GM08714 (cell line): ENCODE results near the gene CRKL.
A peak's percentile ranks its signal among the peaks of the same experiment; 100 is the strongest.

ENCODE experiments used
- H3K4me3 ChIP-seq: fragments of 200-500 bp; sonication (Bioruptor generic); 2 replicates; pipeline ENCODE4 v1.5.1; 2014; ENCODE audit warnings: mild to moderate bottlenecking, low read length, inconsistent platforms
- ZNF274 ChIP-seq: IDR thresholded peaks from 2 replicates; pipeline ENCODE4 v1.6.1; 2012; ENCODE audit warnings: mild to moderate bottlenecking, low read depth, low read length

The CRKL gene

GRCh38 chr22:20982563-20982882 is 65.3 kb downstream of the CRKL start:
- peak overlapping the region; percentile 77 for H3K4me3 ChIP-seq
- TF ChIP-seq ZNF274, result no peak

DNA sequence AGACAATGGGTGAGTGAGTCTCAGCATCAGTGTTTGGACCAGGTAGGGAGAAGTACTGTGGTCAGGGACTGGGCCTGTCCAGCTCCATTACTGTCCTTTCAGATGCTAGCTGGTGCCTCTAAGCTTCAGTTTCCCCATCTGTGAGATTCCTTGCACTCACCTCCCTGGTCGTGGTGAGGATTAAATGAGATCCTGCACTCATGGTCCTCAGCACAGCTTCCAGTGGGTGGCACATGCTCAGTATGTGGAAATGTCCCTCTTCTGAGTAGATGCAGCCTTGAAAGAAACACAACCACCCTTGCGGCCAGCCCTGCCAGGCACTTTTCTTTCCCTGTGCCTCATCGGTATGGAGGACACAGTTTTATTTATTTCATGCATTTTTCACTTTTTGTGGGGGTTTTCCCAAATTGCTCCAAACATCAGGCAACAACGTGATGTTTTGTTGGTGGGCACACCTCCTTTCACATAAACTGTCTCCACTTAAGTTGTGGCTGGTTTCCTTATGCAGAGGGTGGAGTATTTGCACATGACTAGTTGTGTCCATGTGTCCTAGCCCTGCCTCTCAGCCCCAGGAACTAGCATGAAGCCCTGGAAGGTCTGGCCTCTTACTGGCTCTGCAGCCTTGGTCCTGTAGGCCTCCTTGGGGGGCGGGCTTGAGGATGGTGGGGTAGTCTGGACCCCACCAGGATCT is 66.0 kb downstream of the CRKL start:
- peak overlapping the region; percentile 77; the same call in 1 of the 2 replicates for H3K4me3 ChIP-seq
- TF ChIP-seq ZNF274, result no peak

DNA sequence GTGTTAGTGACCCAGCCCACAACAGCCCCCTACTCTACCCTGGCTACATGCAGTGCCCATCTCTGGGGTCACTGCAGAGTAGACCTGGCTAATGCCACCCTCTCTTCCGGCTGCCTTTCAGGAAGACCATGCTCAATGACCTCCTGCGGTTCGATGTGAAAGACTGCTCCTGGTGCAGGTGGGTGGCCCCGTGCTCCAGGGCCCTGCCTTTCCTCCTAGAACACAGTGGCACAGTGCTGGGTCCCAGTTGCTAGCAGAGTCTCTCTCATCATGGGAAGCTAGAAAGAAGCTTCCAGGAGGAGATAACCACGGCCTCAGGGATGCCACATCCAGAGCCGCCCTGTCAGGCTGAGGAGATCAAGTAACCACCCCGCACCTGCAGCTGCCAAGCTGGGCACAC is 68.5 kb downstream of the CRKL start:
- no peak overlapping the region for H3K4me3 ChIP-seq
- TF ChIP-seq ZNF274, result no peak

DNA sequence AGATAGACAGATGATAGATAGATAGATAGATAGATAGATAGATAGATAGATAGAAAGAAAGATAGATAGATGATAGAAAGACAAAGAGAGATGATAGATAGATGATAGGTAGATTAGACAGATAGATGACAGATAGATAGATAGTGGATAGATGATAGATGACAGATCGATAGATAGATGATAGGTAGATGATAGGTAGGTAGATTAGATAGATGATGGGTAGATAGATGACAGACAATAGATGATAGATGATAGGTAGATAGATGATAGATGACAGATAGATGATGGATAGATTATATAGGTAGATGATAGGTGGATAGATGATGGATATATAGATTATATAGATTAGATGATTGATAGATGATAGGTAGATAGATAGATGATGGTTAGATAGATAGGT is 69.2 kb downstream of the CRKL start:
- H3K4me3 ChIP-seq, result no peak overlapping the region
- TF ChIP-seq ZNF274, result no peak

DNA sequence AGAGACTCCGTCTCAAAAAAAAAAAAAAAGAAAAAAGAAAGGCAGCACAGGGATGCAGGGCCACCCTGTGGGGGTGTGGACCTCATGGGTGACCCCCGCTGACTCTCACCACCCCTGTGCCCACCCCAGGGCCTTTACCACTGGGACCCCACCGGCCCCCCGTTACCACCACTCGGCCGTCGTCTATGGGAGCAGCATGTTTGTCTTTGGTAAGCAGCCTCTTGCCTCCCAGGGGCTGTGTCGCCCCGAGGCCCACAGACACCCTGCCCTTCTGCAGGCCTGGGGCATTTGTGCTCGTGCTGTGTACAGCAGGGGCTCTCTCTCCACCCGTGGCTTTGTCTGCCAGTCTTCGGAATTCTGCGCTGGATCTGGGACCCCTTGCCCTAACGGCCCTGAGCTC is 70.2 kb downstream of the CRKL start:
- H3K4me3 ChIP-seq, result no peak overlapping the region
- TF ChIP-seq ZNF274, result no peak

GRCh38 chr22:20988573-20989322 is 71.5 kb downstream of the CRKL start:
- H3K4me3 ChIP-seq, result no peak overlapping the region
- TF ChIP-seq ZNF274, result no peak

DNA sequence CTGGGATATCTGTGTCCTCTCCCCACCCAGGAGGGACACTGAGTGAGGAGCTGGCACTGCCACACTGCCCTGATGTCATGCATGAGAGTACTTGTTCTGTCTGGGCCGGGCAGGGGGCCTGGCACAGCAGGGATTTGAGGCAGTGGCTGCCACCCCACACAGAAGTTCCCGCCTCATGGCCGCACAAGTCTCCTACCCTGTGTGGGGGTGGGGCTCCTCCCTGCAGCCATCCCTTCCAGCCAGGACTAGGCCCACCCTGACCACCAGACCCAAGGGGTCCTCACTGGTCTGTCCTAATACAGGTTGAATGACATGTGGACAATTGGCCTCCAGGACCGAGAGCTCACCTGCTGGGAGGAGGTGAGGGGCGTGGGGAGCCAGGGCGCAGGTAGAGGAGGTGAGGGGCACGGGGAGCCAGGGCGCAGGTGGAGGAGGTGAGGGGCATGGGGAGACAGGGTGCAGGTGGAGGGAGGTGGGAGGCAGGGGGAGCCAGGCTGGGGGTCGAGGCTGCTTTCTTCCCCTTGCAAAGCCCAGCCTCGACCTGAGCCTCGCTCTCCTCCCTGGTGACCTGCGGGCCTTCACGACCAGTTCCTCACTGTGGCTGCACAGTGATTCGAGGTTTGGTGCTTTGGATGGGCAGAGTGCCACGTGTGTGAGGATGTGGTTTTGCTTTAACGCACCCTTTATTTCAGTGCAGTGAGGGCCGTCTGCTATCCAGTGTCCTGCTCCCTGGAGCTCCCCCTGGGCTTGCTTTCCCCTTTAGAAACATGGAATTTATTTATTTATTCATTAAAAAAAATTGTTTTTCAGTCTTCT is 72.3 kb downstream of the CRKL start:
- no peak for TF ChIP-seq ZNF274
- no peak overlapping the region for H3K4me3 ChIP-seq

DNA sequence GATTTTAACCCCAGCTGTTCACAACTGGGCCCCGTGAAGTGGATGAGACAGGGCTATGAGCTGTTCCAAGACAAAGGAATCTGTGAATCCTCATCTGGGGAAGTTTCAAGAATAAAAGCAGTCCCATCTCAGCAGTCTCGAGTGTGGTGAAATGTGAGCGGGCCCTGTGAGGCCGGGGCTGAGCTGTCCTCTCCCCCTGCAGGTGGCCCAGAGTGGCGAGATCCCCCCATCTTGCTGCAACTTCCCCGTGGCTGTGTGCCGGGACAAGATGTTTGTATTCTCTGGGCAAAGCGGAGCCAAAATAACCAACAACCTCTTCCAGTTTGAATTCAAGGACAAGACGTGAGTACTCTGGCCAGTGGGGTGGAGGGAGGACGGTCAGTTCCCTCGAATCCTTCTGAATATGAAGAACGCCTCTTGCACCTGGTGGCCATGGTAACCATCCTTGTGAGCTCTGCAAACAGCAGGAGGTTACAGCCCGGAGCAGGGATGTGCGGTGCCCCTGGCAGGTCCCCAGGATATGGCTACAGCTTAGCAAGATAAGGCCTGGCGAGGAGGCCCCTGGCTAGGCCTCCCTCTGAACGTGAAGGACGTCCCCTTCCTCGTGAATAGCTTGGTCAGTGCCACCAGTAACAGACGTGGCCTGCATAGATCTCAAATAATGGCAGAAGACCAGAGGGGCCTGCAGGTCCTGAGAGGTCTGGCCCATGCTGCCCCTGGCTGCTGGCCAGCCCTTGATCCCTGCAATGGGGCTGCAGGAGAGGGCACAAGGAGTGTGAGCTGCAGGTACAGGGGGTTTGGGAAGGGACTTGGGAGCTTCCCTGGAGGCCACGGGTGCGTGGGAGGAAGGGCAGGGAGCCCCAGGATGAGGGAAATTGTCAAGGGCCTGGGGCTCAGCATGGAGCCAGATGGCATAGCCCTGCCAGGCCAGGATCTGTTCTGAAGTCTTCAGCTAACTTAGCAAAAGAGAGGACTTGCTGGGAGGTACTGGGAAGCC is 73.3 kb downstream of the CRKL start:
- no peak for TF ChIP-seq ZNF274
- no peak overlapping the region for H3K4me3 ChIP-seq

DNA sequence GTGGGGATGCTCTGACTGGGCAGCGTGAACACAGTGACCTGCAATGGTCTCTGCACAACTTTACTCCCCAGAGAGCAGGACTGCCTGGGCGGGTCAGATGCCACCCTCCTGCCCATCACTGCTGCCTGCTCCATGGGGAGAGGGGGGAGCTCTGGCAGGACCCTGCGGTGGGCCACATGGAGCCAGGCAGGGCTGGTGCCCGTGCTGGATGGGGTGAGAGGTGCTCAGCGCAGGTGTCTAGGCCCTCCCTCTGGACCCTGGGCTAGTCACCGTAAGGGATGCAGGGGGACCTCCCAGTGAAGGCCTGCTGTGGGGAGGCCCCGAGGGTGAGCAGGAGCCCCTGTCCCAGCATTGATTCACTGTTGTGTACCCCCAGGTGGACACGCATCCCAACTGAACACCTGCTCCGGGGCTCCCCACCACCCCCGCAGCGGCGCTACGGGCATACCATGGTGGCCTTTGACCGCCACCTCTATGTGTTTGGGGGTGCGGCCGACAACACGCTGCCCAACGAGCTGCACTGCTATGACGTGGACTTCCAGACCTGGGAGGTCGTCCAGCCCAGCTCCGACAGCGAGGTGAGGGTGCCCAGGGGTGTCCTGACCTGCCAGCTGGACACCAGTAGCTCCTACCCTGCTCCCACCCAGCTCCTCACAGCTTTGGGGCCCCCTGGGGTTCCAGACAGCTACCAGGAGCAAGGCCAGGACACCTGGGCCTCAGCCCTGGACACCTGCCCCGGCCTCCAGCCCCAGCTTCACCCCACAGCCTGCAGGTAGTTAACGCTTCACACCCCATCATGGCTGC is 74.2 kb downstream of the CRKL start:
- TF ChIP-seq ZNF274, result no peak
- H3K4me3 ChIP-seq, result no peak overlapping the region

DNA sequence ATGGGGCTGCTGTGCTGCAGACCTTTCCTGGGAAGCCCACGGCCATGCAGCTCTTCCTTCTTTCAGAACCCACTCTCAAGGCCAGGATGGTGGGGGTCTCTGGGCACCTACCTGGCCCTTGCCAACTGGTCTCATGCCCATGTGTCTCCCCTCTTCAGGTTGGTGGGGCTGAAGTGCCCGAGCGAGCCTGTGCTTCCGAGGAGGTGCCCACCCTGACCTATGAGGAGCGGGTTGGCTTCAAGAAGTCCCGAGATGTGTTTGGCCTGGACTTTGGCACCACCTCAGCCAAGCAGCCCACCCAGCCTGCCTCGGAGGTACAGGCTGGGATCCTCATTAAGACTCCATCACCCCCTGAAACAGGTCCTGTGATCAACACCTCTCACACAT is 74.8 kb downstream of the CRKL start:
- no peak overlapping the region for H3K4me3 ChIP-seq
- no peak for TF ChIP-seq ZNF274

DNA sequence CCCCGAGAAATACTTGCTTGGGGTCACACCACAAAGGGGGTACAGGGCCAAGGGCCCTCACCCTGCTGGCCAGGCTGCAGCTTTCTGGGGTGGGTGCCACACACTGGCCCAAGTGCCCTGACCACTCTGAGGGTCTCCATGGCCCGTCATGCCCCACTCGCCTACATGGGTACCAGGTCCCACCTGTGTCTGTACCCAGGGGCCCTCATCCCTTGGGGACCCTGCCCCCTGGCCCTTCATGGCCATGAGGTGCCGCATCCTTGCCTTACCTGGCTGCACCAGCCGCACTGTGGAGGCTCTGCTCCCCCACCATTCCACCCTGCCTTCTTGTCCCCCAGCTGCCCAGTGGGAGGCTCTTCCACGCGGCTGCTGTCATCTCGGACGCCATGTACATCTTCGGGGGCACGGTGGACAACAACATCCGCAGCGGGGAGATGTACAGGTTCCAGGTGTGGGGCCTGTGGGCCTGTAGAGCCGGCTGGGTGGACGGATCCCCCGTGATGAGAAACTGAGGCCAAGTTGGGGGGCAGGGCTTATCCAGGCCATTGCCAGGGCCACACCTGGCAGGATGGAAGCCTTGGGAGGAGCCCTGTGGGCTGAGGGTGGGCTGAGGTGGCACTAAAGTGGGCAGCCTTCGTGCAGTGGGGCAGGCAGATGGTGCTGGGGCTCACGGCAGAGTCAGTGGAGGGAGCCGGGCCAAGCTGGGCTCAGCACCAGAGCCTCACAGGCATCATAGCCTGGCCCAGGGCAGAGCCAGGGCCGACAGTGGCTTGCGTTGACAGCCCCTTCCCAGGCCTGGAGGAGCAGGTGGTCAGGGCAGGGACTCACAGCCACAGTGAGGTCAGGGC is 75.5 kb downstream of the CRKL start:
- no peak overlapping the region for H3K4me3 ChIP-seq
- TF ChIP-seq ZNF274, result no peak

DNA sequence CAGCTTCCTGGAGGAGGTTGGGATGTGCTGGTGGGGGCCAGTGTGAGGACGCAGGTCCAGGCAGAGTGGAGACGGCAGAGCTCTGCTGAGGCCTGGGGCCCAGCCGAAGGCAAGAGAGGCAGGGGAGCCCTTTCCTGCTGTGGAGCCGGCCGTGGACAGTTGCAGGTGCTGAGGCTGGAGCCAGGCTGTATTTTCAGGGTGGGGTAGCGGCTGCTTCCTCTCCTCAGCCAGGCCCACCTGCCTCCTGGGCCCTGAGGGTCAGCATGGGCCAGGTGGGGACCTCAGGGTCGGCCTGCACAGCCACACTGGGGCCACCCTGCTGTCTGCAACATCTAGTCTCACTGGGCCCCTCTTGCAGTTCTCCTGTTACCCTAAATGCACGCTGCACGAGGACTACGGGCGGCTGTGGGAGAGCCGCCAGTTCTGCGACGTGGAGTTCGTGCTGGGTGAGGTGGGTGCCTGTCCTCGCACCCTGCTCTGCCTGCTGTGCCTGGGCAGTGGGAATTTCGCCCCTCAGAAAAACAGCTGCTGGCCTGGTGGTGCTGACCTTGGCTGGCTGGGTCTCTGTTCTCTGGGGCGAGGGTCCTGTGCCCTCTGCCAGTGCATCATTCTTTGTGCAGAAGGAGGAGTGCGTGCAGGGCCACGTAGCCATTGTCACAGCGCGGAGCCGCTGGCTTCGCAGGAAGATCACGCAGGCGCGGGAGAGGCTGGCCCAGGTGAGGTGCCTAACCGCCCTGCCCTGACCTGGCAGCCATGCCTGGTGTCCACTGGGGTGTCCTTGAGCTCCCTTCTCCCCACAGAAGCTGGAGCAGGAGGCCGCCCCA is 76.3 kb downstream of the CRKL start:
- no peak overlapping the region for H3K4me3 ChIP-seq
- TF ChIP-seq ZNF274, result no peak
